Tibial nerve (tissue), 4 donors: Measurements from ENCODE around the gene ITPKB.

Experiments used
- EP300 ChIP-seq, 2 donors: sonication (generic); formaldehyde crosslinking; IDR thresholded peaks; one replicate each; pipeline ENCODE4 v1.6.1; 2017; ENCODE audit warnings: antibody characterized with exemption in 2 of 2, mild to moderate bottlenecking in 1 of 2
- POLR2A ChIP-seq, 2 donors: fragments of 450-650 bp; IDR thresholded peaks; one replicate each; pipeline ENCODE4 v1.6.1; 2017; ENCODE audit warnings: antibody characterized with exemption in 2 of 2, mild to moderate bottlenecking in 2 of 2, moderate library complexity in 2 of 2
- TF ChIP-seq, protein P1 (sequence below), 5 experiments: fragments of 200-600 bp in 3 of 5; fragments of 450-650 bp in 2 of 5; sonication (generic) in 3 of 5; IDR thresholded peaks; one replicate each; pipeline ENCODE4 v1.5.1; 2016 to 2019; ENCODE audit warnings: antibody characterized with exemption in 5 of 5, mild to moderate bottlenecking in 3 of 5, moderate library complexity in 2 of 5

- TF ChIP-seq, protein P1, sequence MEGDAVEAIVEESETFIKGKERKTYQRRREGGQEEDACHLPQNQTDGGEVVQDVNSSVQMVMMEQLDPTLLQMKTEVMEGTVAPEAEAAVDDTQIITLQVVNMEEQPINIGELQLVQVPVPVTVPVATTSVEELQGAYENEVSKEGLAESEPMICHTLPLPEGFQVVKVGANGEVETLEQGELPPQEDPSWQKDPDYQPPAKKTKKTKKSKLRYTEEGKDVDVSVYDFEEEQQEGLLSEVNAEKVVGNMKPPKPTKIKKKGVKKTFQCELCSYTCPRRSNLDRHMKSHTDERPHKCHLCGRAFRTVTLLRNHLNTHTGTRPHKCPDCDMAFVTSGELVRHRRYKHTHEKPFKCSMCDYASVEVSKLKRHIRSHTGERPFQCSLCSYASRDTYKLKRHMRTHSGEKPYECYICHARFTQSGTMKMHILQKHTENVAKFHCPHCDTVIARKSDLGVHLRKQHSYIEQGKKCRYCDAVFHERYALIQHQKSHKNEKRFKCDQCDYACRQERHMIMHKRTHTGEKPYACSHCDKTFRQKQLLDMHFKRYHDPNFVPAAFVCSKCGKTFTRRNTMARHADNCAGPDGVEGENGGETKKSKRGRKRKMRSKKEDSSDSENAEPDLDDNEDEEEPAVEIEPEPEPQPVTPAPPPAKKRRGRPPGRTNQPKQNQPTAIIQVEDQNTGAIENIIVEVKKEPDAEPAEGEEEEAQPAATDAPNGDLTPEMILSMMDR (IDR thresholded peaks at IDR 0.05): no peak
- no peak for TF ChIP-seq POLR2A (IDR thresholded peaks at IDR 0.05)
- no peak for TF ChIP-seq EP300 (IDR thresholded peaks at IDR 0.05)
Observed at GRCh38 chr1:226787638-226788037, 48.6 kb upstream of the ITPKB start.
